Right ventricle myocardium superior (tissue), 1 donor: ENCODE measurements around the gene UBQLN4. TPM values are rescaled to one million over a fixed set of nuclear protein-coding genes. Genes with fewer than 3 reads are reported as not detected.
"Not testable (repeated sequence)": the region's sequence is repeated elsewhere in the genome, so short reads cannot be mapped to it uniquely, and the experiment has no call there.

ENCODE experiments used
- ATAC-seq: fragments of 200-7000 bp; cut with Tn5 transposase; one replicate; pipeline ENCODE4 v1.9.1; 2020; ENCODE audit warnings: mild to moderate bottlenecking; ENCODE audit not compliant: poor library complexity
- DNase-seq: peaks from one replicate; pipeline ENCODE4 v3.0.0-alpha.2; 2020
- intact Hi-C: fragments of 100-400 bp; cut with DNase I; formaldehyde crosslinking; loops from one replicate; pipeline ENCODE4 v1.11.2; 2022
- total RNA-seq: library from RNA; stranded (reverse); fragmentation: NEBNext Ultra II Directional; extraction: Animal tissue kit (Norgen Biotek cat#: 25700); gene quantifications from one replicate; pipeline ENCODE4 v1.2.1, GENCODE V29; 2021
- donor health status: DM: no; HTN: yes; CAD: no; lungs with severe emphysema.

UBQLN4 gene
- total RNA-seq, 1 donor from 2014 or later: 30.4 TPM

GRCh38 chr1:156082309-156083091, 28.9 kb upstream of the UBQLN4 start, which contains the start of gene MEX3A:
MEX3A (minus strand) TSS chr1:156082465; CDS start chr1:156081998, 467 bp downstream.
- DNase-seq (peak; percentile 85), ATAC-seq (peak; percentile 91)
- intact Hi-C loops: no loop called here

GRCh38 chr1:156081917-156082308, 28.3 kb upstream of the UBQLN4 start:
- no peak for DNase-seq
- intact Hi-C loops: no loop called here
- no peak for ATAC-seq

GRCh38 chr1:156081180-156081916, 27.8 kb upstream of the UBQLN4 start:
- intact Hi-C loops: no loop called here
- DNase-seq (no peak), ATAC-seq (no peak)

GRCh38 chr1:156080863-156081179, 27.2 kb upstream of the UBQLN4 start:
- ATAC-seq: no peak
- DNase-seq: no peak
- intact Hi-C loops: no loop called here

- no peak for DNase-seq
- intact Hi-C loops: no loop called here
- ATAC-seq: no peak
These were observed 26.8 kb upstream of the UBQLN4 start for GRCh38 chr1:156080241-156080862.

- DNase-seq: no peak
- intact Hi-C loops: no loop called here
- ATAC-seq: no peak
These were observed 26.2 kb upstream of the UBQLN4 start for GRCh38 chr1:156079762-156080161.

GRCh38 chr1:156078728-156079127, 25.1 kb upstream of the UBQLN4 start:
- ATAC-seq: no peak
- intact Hi-C loops: no loop called here
- no peak for DNase-seq

GRCh38 chr1:156077430-156077760, 23.8 kb upstream of the UBQLN4 start:
- ATAC-seq (no peak), DNase-seq (no peak)
- intact Hi-C loops: no loop called here

- intact Hi-C loops: no loop called here
- ATAC-seq (peak; percentile 60), DNase-seq (peak; percentile 55)
These were observed 23.2 kb upstream of the UBQLN4 start for GRCh38 chr1:156076609-156077429.

- DNase-seq (no peak), ATAC-seq (no peak)
- intact Hi-C loops: no loop called here
These were observed 22.2 kb upstream of the UBQLN4 start for GRCh38 chr1:156075775-156076204.

GRCh38 chr1:156075162-156075561, 21.6 kb upstream of the UBQLN4 start:
- DNase-seq (no peak), ATAC-seq (peak; percentile 38)
- intact Hi-C loops: no loop called here

- ATAC-seq: no peak
- intact Hi-C loops: no loop called here
- DNase-seq: no peak
These were observed 21.1 kb upstream of the UBQLN4 start for GRCh38 chr1:156074661-156075060.

GRCh38 chr1:156073740-156074139, 20.1 kb upstream of the UBQLN4 start:
- ATAC-seq (no peak), DNase-seq (peak; percentile 2)
- intact Hi-C loops: no loop called here

GRCh38 chr1:156073110-156073687, 19.6 kb upstream of the UBQLN4 start:
- no peak for DNase-seq

GRCh38 chr1:156072251-156072650, 18.7 kb upstream of the UBQLN4 start:
- ATAC-seq: no peak
- intact Hi-C loops: no loop called here
- DNase-seq: no peak

More at GRCh38 chr1:156073110-156073687, 19.6 kb upstream of the UBQLN4 start:
- intact Hi-C loops: no loop called here
- no peak for ATAC-seq

- intact Hi-C loops, ATAC-seq, DNase-seq: not testable (repeated sequence)
These were observed 17.8 kb upstream of the UBQLN4 start for GRCh38 chr1:156071332-156071816.

GRCh38 chr1:156070548-156070947, 16.9 kb upstream of the UBQLN4 start:
- intact Hi-C loops: no loop called here
- no peak for DNase-seq
- ATAC-seq: no peak
